ENCODE results near the gene RNF157. TPM values are rescaled to one million over a fixed set of nuclear protein-coding genes. Genes with fewer than 3 reads are reported as not detected.

The RNF157 gene
- total and polyA plus RNA-seq, 2 of the 13 experiments (the other 11 are each of a cell fraction or from before 2014, with no cell fraction given), result 0.44 to 1.5 TPM

- TF ChIP-seq BCL3 (CRISPR knock-in tag; IDR thresholded peaks at IDR 0.05) (no peak), ATAD3A (CRISPR knock-in tag; IDR thresholded peaks at IDR 0.05) (no peak), MTF2 (CRISPR knock-in tag; IDR thresholded peaks at IDR 0.05; ENCODE audit: borderline replicate concordance) (no peak)
These were observed 7.9 kb upstream of the RNF157 start (continued) for GRCh38 chr17:76248013-76248782.

GRCh38 chr17:76247304-76247703 lies 7.0 kb upstream of the RNF157 start:
- Histone ChIP-seq H3K9me3 (ENCODE audit: low read length) (no peaks in the 10 kb centered on the region), H3K9ac (ENCODE audit: insufficient read depth, low read depth, low read length) (no peak overlapping the region), H3K79me2 (ENCODE audit: insufficient read depth, low read length) (no peaks in the 10 kb centered on the region), H3K27me3 (ENCODE audit: control insufficient read depth in 1 of 2, insufficient read depth in 2 of 2, low read length in 2 of 2) (peaks cover 4 to 21% of the 10 kb centered on the region in 2 experiments; a peak in 4 of 5 replicates), H3K4me2 (ENCODE audit: low read depth, low read length) (peak overlapping the region; percentile 63; the same call in 1 of the 2 replicates), H2AFZ (ENCODE audit: low read length) (no peak overlapping the region), H3K4me3 (replicated peaks in 1 of 3; ENCODE audit: insufficient read depth in 1 of 3, low read depth in 2 of 3, low read length in 3 of 3) (no peak overlapping the region), H4K20me1 (ENCODE audit: insufficient read depth, low read length) (no peaks in the 10 kb centered on the region), H3K27ac (ENCODE audit: extremely low read length, insufficient read depth, low read length) (no peak overlapping the region), H3K4me1 (ENCODE audit: insufficient read depth, low read length) (peaks cover 69% of the 10 kb centered on the region), H3K36me3 (replicated peaks in 1 of 2; ENCODE audit: control insufficient read depth in 1 of 2, insufficient read depth in 2 of 2, low read length in 2 of 2) (no peaks in the 10 kb centered on the region)
- DNase-seq (ENCODE audit: low spot score) (no peak), FAIRE-seq (no peak), ATAC-seq (no peak)
- ChIA-PET CTCF (ENCODE audit: low intra/inter-chr PET ratio, low total read pairs) (no interaction called here), POLR2A (interaction anchor here (1.3 to 7.6 kb wide), 10 partner anchors 9 to 469 kb away, joined by 3 to 40 read pairs (median 6); partner anchors contain the start of genes SRP68 and UBALD2)
- intact Hi-C loops (cut with micrococcal nuclease; ENCODE audit: unreplicated experiment) (no loop called here), in situ Hi-C loops (cut with HindIII; ENCODE audit: extremely low pct_ligation_motif_present, low pct_unique_long_range_greater_than_20kb) (no loop called here)
- no TSS peak for BruUV-seq (replicated peaks)
- TF ChIP-seq TRAFD1 (CRISPR knock-in tag; IDR thresholded peaks at IDR 0.05; ENCODE audit: borderline replicate concordance) (peak; percentile 9; the same call in 1 of the 2 replicates), CHD2 (IDR thresholded peaks at IDR 0.05; ENCODE audit: low read depth, low read length) (no peak)
- 46% methylated on average over 8 of the region's 8 CpGs for WGBS (ENCODE audit: low lambda C conversion rate)
